ENCODE measurements around the gene ACAP1.

DNA sequence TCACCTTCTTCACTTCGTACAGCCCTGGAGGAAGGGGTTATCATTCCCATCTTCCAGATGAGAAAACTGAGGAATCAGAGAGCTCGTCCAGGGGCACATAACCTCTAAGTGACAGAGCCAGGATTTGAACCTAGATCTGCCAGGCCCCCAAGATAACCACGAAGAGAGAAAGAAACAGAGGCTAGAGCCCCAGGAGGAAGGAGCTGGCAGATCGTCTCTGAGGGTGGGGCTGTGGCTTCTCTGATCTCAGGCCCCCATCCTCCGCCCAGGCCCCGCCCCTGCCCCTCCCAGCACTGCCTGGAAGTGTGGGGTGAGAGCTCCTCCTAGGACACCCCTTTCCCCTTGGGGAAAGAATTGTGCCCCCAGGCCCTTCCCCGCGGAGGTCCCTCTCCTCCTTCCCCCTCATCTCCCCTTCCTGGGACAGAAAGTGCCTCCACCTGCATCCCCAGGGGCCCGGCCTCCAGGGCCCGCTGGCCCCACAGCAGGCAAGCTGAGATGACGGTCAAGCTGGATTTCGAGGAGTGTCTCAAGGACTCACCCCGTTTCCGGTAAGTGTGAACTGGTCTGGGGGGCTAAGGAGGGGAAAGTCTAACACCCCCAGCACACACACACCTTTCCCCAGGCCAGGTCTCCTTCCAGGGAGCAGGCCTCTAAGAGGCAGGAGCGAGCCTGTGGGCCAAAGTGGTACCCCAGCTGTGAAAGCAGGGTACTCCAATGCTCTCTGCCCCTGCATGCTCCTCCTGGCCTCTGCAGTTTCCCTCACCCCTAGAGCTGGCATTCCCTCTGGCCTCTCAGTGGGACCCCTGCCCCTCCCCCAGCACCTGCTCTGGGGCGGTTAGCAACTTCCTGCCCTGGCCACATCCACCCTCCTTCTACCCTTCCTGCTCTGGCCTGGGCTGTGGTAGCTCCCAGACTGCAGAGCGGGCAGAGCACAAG lies at the start of gene ACAP1:
- TF ChIP-seq, protein P1, sequence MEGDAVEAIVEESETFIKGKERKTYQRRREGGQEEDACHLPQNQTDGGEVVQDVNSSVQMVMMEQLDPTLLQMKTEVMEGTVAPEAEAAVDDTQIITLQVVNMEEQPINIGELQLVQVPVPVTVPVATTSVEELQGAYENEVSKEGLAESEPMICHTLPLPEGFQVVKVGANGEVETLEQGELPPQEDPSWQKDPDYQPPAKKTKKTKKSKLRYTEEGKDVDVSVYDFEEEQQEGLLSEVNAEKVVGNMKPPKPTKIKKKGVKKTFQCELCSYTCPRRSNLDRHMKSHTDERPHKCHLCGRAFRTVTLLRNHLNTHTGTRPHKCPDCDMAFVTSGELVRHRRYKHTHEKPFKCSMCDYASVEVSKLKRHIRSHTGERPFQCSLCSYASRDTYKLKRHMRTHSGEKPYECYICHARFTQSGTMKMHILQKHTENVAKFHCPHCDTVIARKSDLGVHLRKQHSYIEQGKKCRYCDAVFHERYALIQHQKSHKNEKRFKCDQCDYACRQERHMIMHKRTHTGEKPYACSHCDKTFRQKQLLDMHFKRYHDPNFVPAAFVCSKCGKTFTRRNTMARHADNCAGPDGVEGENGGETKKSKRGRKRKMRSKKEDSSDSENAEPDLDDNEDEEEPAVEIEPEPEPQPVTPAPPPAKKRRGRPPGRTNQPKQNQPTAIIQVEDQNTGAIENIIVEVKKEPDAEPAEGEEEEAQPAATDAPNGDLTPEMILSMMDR (conservative IDR thresholded peaks at IDR 0.05 in 1 of 2, IDR thresholded peaks at IDR 0.05 in 1 of 2; ENCODE audit: extremely low read depth in 1 of 2, insufficient read depth in 1 of 2, low read depth in 1 of 2, low read length in 2 of 2): no peak
- TF ChIP-seq EZH2 (IDR thresholded peaks at IDR 0.05; ENCODE audit: borderline replicate concordance, low read length): no peak

All from mammary epithelial cell (primary cell).